Heart right ventricle (tissue), 16 donors: ENCODE data around the gene SUPT20H. TPM values are rescaled to one million over a fixed set of nuclear protein-coding genes. Genes with fewer than 3 reads are reported as not detected.

Source experiments
- ATAC-seq, 8 donors: fragments of 200-7000 bp; cut with Tn5 transposase; one replicate each; pipeline ENCODE4 v1.9.1; 2020; ENCODE audit warnings: mild to moderate bottlenecking in 8 of 8, moderate library complexity in 8 of 8, moderate number of reproducible peaks in 1 of 8
- DNase-seq, 2 donors: peaks; one replicate each; pipeline ENCODE4 v3.0.0-alpha.2; 2020
- H3K27ac ChIP-seq, 10 donors: fragments of 200-600 bp; sonication (generic) in 2 of 10; one replicate each; pipeline versions ENCODE4 v1.5.0 to v1.8.0; 2020 to 2022; ENCODE audit warnings: mild to moderate bottlenecking in 3 of 10
- H3K27me3 ChIP-seq, 7 donors: fragments of 200-600 bp; one replicate each; pipeline ENCODE4 v1.8.0; 2021 to 2022; ENCODE audit warnings: mild to moderate bottlenecking in 2 of 7
- H3K36me3 ChIP-seq, 9 donors: fragments of 200-600 bp; sonication (generic) in 1 of 9; one replicate each; pipeline versions ENCODE4 v1.5.0 to v1.8.0; 2020 to 2022; ENCODE audit warnings: mild to moderate bottlenecking in 2 of 9
- H3K4me1 ChIP-seq, 9 donors: fragments of 200-600 bp; sonication (generic) in 1 of 9; one replicate each; pipeline versions ENCODE4 v1.5.0 to v1.8.0; 2020 to 2022; ENCODE audit warnings: mild to moderate bottlenecking in 4 of 9
- H3K4me3 ChIP-seq, 10 donors: fragments of 200-600 bp; sonication (generic) in 2 of 10; one replicate each; pipeline versions ENCODE4 v1.5.0 to v1.8.0; 2020 to 2022; ENCODE audit warnings: mild to moderate bottlenecking in 7 of 10, moderate library complexity in 2 of 10
- H3K9me3 ChIP-seq, 11 donors: fragments of 200-600 bp in 10 of 11; sonication (generic) in 2 of 11; one replicate each; pipeline versions ENCODE4 v1.5.0 to v1.8.0; 2013 to 2022; ENCODE audit warnings: mild to moderate bottlenecking in 2 of 11, control low read depth in 1 of 11, moderate library complexity in 1 of 11
- CTCF ChIP-seq, 9 donors: fragments of 200-600 bp; sonication (generic) in 2 of 9; IDR thresholded peaks; one replicate each; pipeline versions ENCODE4 v1.5.0 to v1.8.0; 2021 to 2022; ENCODE audit warnings: antibody characterized with exemption in 9 of 9, mild to moderate bottlenecking in 5 of 9, moderate library complexity in 1 of 9
- WGBS, 2 donors: extraction: QIAGEN DNeasy Blood & Tissue Kit; methylation state at CpG; one replicate each; pipeline ENCODE4 v1.1.7; 2013; ENCODE audit warnings: inconsistent platforms in 1 of 2; 5-methylcytosine and 5-hydroxymethylcytosine counted together
- intact Hi-C, 10 donors: fragments of 100-400 bp; cut with DNase I; formaldehyde crosslinking; loops; one replicate each; pipeline versions ENCODE4 v1.11.1 to v1.14.2; 2022
- polyA plus RNA-seq, 2 donors: library from polyadenylated mRNA; stranded (reverse); fragments of 200-250 nt; gene quantifications; one replicate each; pipeline ENCODE4 v1.2.3, GENCODE V29; 2013
- total RNA-seq, 10 donors: library from RNA; stranded (reverse); fragmentation: NEBNext Ultra II Directional in 3 of 10; extraction: Animal tissue kit (Norgen Biotek cat#: 25700) in 3 of 10; gene quantifications; one replicate each; pipeline versions ENCODE4 v1.2.1 to v1.2.4, GENCODE V29; 2021 to 2023
- donor health status: Arrhythmogenic right ventricular cardiomyopathy.
- donor health status: ischemic (EF 13 %, LVEDD 7.1; RV severe dilation, severe dysfunction).
- donor health status: healthy with polysubstance abuse.
- donor health status: DM: no; HTN: yes; CAD: no.
- donor health status: DM: no; HTN: no; CAD: no.
- donor health status: ischemic (EF 25% LVEDD 6.9; RV normal size, moderate dysfunction).
- donor health status: ischemic (EF 25% LVEDD 5.7; RV mildly dilated, moderate dysfunction).
- donor health status: healthy.
- donor health status: DM: yes; HTN: yes; CAD: no.
- donor health status: Ischemic cardiomyopathy.
- donor health status: ischemic (EF 35%, LVEDD 5.7; RV mildly dilated, moderate dysfunction).
- donor health status: nonischemic (EF 11% LVEDD 7.7; RV severe dilation, severe dysfunction).
- donor health status: DM: yes; HTN: yes; CAD: no.
- donor health status: PGD.
- donor health status: ischemic (EF 29% LVEDD 5.4; RV normal size, mild dysfunction).
- donor health status: nonischemic (EF 23%, LVEDD 6.1; RV moderate dilation, normal function).

SUPT20H gene
- total and polyA plus RNA-seq, 12 donors: 17.7 to 31.9 (median 27.0) TPM

DNA sequence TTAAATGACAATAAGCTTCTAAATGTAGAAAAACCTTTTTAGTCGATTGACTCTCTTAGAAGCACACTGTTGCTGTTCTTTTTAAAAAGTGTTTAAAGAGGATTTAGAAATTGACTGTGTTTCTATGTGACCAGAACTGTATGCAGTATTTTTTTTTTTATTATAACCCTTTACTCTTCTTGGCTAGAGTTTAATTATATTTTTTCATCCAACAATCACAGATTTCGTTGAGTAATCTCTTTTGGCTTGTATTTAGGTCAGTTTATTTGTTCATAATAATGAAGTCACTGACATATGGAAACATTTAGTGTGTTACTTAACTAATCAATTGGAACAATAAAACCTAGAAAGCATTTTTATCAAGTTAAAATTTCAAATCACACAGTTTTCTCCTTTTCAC, 26.1 kb upstream of the SUPT20H start:
- H3K27ac ChIP-seq: no peak overlapping the region
- intact Hi-C loops: no loop called here
- 61 to 68% methylated on average over 2 of the region's 2 CpGs for WGBS, 2 donors
- no peaks in the 10 kb centered on the region for H3K27me3 ChIP-seq
- no peaks in the 10 kb centered on the region for H3K36me3 ChIP-seq
- TF ChIP-seq CTCF (IDR thresholded peaks at IDR 0.05): no peak
- H3K9me3 ChIP-seq: no peaks in the 10 kb centered on the region
- no peak for ATAC-seq
- DNase-seq: no peak
- H3K4me1 ChIP-seq: peaks cover 0 to 9% (median 0%) of the 10 kb centered on the region in 9 donors
- H3K4me3 ChIP-seq: no peak overlapping the region

DNA sequence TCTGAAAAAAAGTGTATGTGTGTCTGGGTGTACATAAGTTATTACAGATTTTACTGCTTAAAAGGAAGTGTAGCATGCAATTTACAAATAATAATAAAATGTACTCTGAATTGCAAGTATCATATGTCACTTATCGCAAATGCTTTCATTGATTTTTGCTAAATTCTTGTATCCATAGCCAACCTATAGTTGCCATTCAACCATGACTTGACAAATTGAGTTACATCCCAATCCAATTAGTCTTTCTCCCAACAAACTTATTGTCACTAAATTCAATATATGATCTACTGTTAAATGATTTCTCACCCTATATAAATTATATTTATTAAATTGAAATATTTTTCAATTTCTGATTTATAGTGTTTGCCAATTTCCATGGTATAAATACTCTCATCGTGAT, 17.3 kb upstream of the SUPT20H start:
- 95 to 97% methylated on average over 2 of the region's 2 CpGs for WGBS, 2 donors
- no peak for TF ChIP-seq CTCF (IDR thresholded peaks at IDR 0.05)
- Histone ChIP-seq H3K36me3 (no peaks in the 10 kb centered on the region), H3K9me3 (no peaks in the 10 kb centered on the region), H3K4me1 (no peaks in the 10 kb centered on the region), H3K27ac (no peak overlapping the region), H3K4me3 (no peak overlapping the region), H3K27me3 (no peaks in the 10 kb centered on the region)
- intact Hi-C loops: loop anchor here in 5 of 10 donors (10.0 kb wide), 2 partner anchors 528 to 1508 kb away; no protein-coding TSS in a partner anchor
- ATAC-seq: no peak
- no peak for DNase-seq

- TF ChIP-seq CTCF (IDR thresholded peaks at IDR 0.05): no peak
- Histone ChIP-seq H3K4me3 (no peak overlapping the region), H3K9me3 (no peaks in the 10 kb centered on the region), H3K27ac (no peak overlapping the region), H3K36me3 (no peaks in the 10 kb centered on the region), H3K27me3 (no peaks in the 10 kb centered on the region), H3K4me1 (no peaks in the 10 kb centered on the region)
- ATAC-seq (no peak), DNase-seq (no peak)
- WGBS, 2 donors: 70 to 89% methylated on average over 2 of the region's 2 CpGs
- intact Hi-C loops: loop anchor here in 6 of 10 donors (2.0 to 10.0 kb wide), 3 partner anchors 528 to 1510 kb away; no protein-coding TSS in a partner anchor
These were observed 15.7 kb upstream of the SUPT20H start for GRCh38 chr13:37075164-37075563.

DNA sequence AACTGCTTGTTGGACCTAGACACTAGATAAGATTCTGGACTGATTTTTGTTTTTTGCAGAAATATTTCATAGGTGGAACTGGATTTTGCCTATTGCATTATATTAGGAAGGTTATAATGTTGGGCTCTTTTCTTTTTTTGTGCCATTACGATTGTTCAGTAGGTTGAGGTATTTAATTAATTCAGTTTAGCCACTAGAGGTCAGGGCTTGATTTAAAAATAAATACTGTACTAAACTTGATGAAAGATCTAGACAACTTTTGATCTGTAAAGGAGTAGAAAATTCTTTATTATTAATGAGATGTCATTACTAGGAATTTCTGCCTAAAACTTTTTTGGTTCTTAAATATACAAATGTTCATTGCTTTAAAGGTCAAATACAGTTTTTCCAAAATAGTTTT, 15.2 kb upstream of the SUPT20H start:
- H3K27me3 ChIP-seq: no peaks in the 10 kb centered on the region
- peak in 2 of 8 donors; percentile 46 to 62 for ATAC-seq
- H3K27ac ChIP-seq: no peak overlapping the region
- H3K9me3 ChIP-seq: no peaks in the 10 kb centered on the region
- H3K4me1 ChIP-seq: no peaks in the 10 kb centered on the region
- 0 to 3% methylated on average over 1 of the region's 1 CpG for WGBS, 2 donors
- TF ChIP-seq CTCF (IDR thresholded peaks at IDR 0.05): peak; percentile 15 to 61 (median 47)
- intact Hi-C loops: loop anchor here in 6 of 10 donors (2.0 to 10.0 kb wide), 3 partner anchors 528 to 1510 kb away; no protein-coding TSS in a partner anchor
- H3K4me3 ChIP-seq: no peak overlapping the region
- H3K36me3 ChIP-seq: no peaks in the 10 kb centered on the region
- DNase-seq: no peak
